DMS 273 (cell line): Measurements from ENCODE around the gene ACOT11.
A peak's percentile ranks its signal among the peaks of the same experiment; 100 is the strongest.
"Not testable (repeated sequence)": the region's sequence is repeated elsewhere in the genome, so short reads cannot be mapped to it uniquely, and the experiment has no call there.

Experiments
- DNase-seq: peaks from one replicate; lab custom pipeline; 2025; ENCODE audit not compliant: unreplicated experiment; lab: John Stamatoyannopoulos, UW

The ACOT11 gene

DNA sequence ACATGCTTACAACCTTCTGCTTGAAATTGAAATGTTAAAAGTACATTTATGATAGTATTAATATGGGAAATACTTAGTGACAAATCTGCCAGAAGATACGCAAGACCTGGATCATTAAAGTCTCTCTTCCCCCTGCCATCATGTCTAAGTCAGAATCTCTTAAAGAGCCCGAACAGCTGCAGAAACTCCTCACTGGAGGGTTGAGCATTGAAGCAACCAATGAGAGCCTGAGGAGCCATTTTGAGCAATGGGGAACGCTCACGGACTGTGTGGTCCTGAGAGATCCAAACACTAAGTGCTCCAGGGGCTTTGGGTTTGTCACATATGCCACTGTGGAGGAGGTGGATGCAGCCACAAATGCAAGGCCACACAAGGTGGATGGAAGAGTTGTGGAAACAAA lies 11.4 kb upstream of the ACOT11 start:
- DNase-seq = not testable (repeated sequence)

- DNase-seq = no peak
Observed at GRCh38 chr1:54537611-54538010, 10.4 kb upstream of the ACOT11 start.

DNA sequence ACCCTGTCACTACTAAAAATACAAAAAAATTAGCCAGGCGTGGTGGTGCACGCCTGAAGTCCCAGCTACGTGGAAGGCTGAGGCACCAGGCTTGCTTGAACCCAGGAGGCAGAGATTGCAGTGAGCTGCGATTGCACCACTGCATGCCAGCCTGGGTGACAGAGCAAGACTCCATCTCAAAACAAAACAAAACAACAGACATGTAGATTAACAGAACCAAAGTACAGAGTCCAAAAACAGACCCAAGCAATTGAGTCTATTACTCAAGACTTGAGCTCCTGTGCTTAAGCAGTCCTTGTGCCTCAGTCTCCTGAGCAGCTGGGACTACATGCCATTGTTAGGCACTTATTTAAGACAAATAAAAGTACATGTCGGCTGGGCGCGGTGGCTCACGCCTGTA lies 9.5 kb upstream of the ACOT11 start:
- no peak for DNase-seq

- peak; percentile 79 for DNase-seq
Observed at GRCh38 chr1:54540582-54541295, 7.3 kb upstream of the ACOT11 start.

- DNase-seq = peak; percentile 92
Observed at GRCh38 chr1:54542120-54542961, 5.7 kb upstream of the ACOT11 start.

GRCh38 chr1:54542962-54543539 lies 5.0 kb upstream of the ACOT11 start:
- DNase-seq = no peak

DNA sequence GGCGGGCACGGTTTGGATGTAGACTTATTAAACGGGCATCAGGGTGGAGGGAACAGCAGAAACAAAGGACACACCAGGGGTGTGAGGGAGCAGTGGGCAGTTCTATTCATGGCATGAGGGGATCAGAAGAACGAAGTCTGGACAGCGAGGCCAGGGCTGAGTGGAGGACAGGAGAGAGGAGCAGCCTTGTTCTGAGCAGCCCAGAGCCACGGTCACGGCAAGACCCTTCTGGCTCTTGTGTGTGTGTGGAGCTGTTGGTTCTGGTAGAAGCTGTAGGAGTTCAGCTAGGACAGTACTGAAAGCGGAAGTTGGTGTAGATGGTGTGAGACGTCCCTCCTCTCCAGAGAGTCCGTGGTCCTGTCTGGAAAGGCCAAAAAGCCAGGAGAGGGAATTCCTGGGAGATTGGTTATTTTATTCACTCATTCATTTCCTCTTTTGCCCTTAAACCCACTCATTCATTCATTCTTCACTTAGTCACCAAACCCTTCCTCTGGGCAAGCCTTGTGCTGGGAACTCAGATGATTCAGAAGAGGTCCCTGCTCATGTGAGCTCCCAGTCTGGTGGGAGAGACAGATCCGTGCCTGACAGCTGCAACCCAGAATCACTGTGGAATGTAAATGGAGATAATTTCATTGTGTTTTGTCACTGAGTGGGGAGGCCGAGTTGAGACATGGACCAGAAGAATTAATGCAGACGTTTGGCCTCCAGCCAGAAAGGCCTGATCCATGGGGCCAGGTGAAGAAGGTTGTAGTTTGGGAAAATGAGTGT lies 4.1 kb upstream of the ACOT11 start:
- no peak for DNase-seq

- DNase-seq = no peak
Observed at GRCh38 chr1:54545916-54546635, 2.0 kb upstream of the ACOT11 start.

GRCh38 chr1:54546651-54547401 lies 1.2 kb upstream of the ACOT11 start:
- no peak for DNase-seq

DNA sequence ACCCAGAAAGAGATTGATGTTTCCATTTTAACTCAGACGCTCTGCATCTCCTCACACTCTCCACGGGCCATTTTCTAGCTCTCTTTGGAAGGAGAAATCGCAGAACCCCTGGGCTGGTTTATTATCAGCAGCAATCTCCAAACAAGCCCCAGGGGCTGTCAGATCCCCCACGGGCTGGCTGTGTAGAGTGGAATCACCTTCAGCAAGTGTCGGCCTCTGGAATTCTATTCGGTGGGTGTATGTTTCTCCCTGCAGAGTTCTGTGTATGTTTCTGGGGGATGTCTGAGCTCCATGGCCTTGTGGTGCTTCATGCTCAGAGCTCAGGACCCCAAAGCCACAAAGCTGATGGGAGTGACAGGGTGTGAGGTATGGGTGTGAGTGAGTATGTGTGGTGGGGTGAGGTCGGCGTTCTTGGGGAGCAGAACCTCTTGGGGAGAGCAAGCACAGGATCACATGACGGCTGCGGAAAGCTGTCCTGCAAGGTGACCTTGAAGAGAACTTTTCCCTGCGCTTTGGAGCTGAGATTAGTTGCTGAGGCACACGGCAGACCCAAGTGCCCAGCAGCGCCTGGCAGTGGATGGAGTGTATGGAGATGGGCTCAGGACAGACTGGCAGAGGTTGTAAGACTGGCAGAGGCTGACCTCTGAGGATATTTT lies 489 bp downstream of the ACOT11 start:
- peak; percentile 52 for DNase-seq

DNA sequence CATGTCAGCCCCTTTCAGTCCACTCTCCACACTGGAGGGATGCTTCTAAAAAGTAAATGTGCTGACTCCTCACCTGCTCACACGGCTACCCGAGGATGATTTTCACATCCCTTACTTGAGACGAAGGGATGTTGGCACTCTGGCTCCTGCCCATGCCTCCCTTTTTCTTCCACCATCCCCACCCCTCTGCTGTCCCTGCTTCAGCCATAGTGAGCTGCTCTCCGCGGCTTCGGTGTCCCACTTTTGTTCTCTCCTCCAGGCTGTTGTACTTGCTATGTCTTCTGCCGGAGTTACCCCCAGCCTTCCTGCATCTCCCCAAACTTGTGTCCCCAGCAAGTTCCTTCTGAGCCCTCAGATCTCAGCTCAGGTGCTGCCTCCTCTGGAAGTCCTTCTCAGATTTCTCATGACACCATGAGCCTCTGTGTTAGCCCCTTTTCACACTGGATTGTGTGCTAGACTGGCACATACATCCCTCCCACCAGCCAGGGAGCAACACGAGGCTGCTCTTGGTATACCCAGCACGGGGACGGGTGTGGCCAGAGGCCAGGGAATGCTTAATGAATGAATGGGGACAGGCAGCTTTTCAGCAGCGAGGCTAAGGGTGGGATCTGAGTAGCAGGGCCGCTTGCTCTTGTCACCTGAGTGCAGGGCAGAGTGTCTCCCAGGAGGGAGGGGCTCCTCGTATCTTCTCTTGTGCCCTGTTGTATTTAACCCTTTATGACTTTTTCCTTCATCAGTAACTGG lies 1.3 kb downstream of the ACOT11 start:
- DNase-seq = peak; percentile 60

DNA sequence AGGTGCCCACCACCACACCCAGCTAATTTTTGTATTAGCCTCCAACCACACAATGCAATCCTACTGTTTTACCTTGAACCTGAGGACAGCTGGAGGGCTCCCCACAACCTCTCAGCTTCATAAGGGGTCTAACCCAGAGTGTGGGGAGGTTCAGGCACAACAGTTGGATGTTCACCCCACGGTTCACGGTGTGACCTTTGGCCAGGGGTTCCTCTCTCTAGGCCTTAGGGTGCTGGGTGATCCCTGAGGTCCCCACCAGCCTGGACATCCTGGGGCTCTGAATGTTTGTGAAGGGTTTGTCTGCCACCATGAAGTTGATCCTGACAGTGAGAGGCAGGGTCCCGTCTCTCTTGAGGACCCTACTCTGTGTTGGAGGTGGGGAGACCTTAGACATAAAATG lies 3.9 kb downstream of the ACOT11 start:
- DNase-seq = no peak

- DNase-seq = no peak
Observed at GRCh38 chr1:54553602-54554313, 5.7 kb downstream of the ACOT11 start.

GRCh38 chr1:54556110-54556509 lies 8.1 kb downstream of the ACOT11 start:
- DNase-seq = no peak

GRCh38 chr1:54557671-54558355 lies 9.8 kb downstream of the ACOT11 start:
- no peak for DNase-seq

- peak; percentile 86 for DNase-seq
Observed at GRCh38 chr1:54558434-54559030, 10.5 kb downstream of the ACOT11 start.

DNA sequence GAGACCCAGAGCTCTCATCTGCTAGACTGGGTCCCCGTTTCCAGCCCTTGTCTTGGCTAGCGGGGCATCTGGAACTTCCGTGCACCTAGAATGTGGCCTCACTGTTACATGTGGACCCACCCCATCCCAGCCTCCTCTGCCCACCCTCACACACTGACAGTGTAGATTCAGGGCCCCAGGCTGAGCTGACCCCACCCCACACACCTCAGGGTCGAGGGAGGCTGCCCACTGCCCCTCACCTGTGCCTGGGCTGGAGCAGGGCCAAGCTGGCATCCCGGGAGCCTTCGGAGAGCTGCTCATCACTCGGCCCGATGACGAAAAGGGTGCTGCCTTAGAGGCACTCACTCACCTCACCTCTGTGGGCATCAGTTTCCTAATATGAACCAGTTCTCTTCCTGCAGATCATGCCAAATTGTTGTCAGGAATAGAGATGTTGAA lies 11.1 kb downstream of the ACOT11 start:
- peak; percentile 65 for DNase-seq
